ENCODE results near the gene HNRNPC.

GRCh38 chr14:21227150-21227549 is 42.1 kb downstream of the HNRNPC start:
- TF ChIP-seq ZSCAN20 (CRISPR knock-in tag; IDR thresholded peaks at IDR 0.05) = no peak
- no peak for TF ChIP-seq EP300 (IDR thresholded peaks at IDR 0.05)
- TF ChIP-seq CTCF (IDR thresholded peaks at IDR 0.05) = no peak
- no peak for TF ChIP-seq RAD21 (conservative IDR thresholded peaks at IDR 0.05 in 1 of 2, IDR thresholded peaks at IDR 0.05 in 1 of 2)
- TF ChIP-seq RFX5 (IDR thresholded peaks at IDR 0.05) = no peak
- TF ChIP-seq MAX (IDR thresholded peaks at IDR 0.05) = no peak
- TF ChIP-seq HDAC2 (IDR thresholded peaks at IDR 0.05) = no peak
- TF ChIP-seq POLR2A (IDR thresholded peaks at IDR 0.05; ENCODE audit: low read length) = no peak
- no peak for TF ChIP-seq E2F6 (IDR thresholded peaks at IDR 0.05; ENCODE audit: borderline replicate concordance, low read depth)
- TF ChIP-seq CEBPB (IDR thresholded peaks at IDR 0.05) = no peak
- no peak for TF ChIP-seq KDM1A (IDR thresholded peaks at IDR 0.05; ENCODE audit: low read depth)
- no peak for TF ChIP-seq ZC3H11A (IDR thresholded peaks at IDR 0.05)
- no peak for TF ChIP-seq CBX8 (IDR thresholded peaks at IDR 0.05)
